Activated T-helper 1 cell treated with anti-CD3 and anti-CD28 coated beads, Interleukin-12 subunit alpha, Interleukin-12 subunit beta, Interleukin-2, Interleukin-4 antibody, amounts not matched to agents 30 ng/mL and 10 ng/mL and 1 ng/mL, durations not matched to agents 14 hours and 24 hours and 36 hours (primary cell): ENCODE results near the gene ERICH2. TPM values are rescaled to one million over a fixed set of nuclear protein-coding genes. Genes with fewer than 3 reads are reported as not detected.

Experiments used
- DNase-seq: peaks from one replicate; pipeline ENCODE4 v3.0.0; 2021; ENCODE audit warnings: low spot score
- H3K27ac Mint-ChIP-seq: one replicate; pipeline ENCODE4 v1.8.0; 2021; ENCODE audit warnings: mild to moderate bottlenecking, mixed read lengths
- H3K27me3 Mint-ChIP-seq: one replicate; pipeline ENCODE4 v1.8.0; 2022; ENCODE audit warnings: mild to moderate bottlenecking, moderate library complexity, mixed read lengths; ENCODE audit not compliant: insufficient read depth
- H3K36me3 Mint-ChIP-seq: one replicate; pipeline ENCODE4 v1.8.0; 2021; ENCODE audit warnings: low read depth, mixed read lengths
- H3K4me1 Mint-ChIP-seq: one replicate; pipeline ENCODE4 v1.8.0; 2021; ENCODE audit warnings: low read depth, mixed read lengths
- H3K4me3 Mint-ChIP-seq: one replicate; pipeline ENCODE4 v1.8.0; 2021; ENCODE audit warnings: mild to moderate bottlenecking, moderate library complexity, mixed read lengths
- H3K9me3 Mint-ChIP-seq: one replicate; pipeline ENCODE4 v1.8.0; 2021; ENCODE audit warnings: mixed read lengths
- intact Hi-C: fragments of 100-400 bp; cut with micrococcal nuclease; formaldehyde crosslinking; loops from one replicate; pipeline ENCODE4 v1.15.1; 2024
- total RNA-seq: library from RNA; stranded (reverse); gene quantifications from 2 replicates; pipeline ENCODE4 v1.2.3, GENCODE V29; 2022

ERICH2 gene
- total RNA-seq, 1 donor from 2014 or later: not detected

- intact Hi-C loops: loop anchor here (2.0 to 5.0 kb wide), 4 partner anchors 42 to 404 kb away; partner anchors contain the start of gene GORASP2
- Mint-ChIP-seq H3K36me3 (no peaks in the 10 kb centered on the region), H3K4me3 (peak overlapping the region; percentile 83), H3K27me3 (peaks cover 45% of the 10 kb centered on the region), H3K27ac (peak overlapping the region; percentile 55), H3K4me1 (peaks cover 7% of the 10 kb centered on the region), H3K9me3 (no peaks in the 10 kb centered on the region)
- peak; percentile 58 for DNase-seq
Observed at GRCh38 chr2:170770606-170771420, 635 bp downstream of the ERICH2 start.

GRCh38 chr2:170771421-170771937 lies 1.3 kb downstream of the ERICH2 start:
- H3K27me3 Mint-ChIP-seq: peaks cover 47% of the 10 kb centered on the region
- no peaks in the 10 kb centered on the region for H3K9me3 Mint-ChIP-seq
- no peaks in the 10 kb centered on the region for H3K36me3 Mint-ChIP-seq
- no peak for DNase-seq
- H3K4me1 Mint-ChIP-seq: peaks cover 7% of the 10 kb centered on the region
- intact Hi-C loops: loop anchor here (2.0 to 5.0 kb wide), 4 partner anchors 41 to 404 kb away; partner anchors contain the start of gene GORASP2
- H3K27ac Mint-ChIP-seq: peak overlapping the region; percentile 6
- peak overlapping the region; percentile 74 for H3K4me3 Mint-ChIP-seq

GRCh38 chr2:170772295-170772694 lies 2.1 kb downstream of the ERICH2 start:
- peak overlapping the region; percentile 43 for H3K4me3 Mint-ChIP-seq
- intact Hi-C loops: loop anchor here (5.0 kb wide), 1 partner anchor 405 kb away; no protein-coding TSS in a partner anchor
- no peak for DNase-seq
- H3K9me3 Mint-ChIP-seq: no peaks in the 10 kb centered on the region
- H3K27me3 Mint-ChIP-seq: peaks cover 49% of the 10 kb centered on the region
- peaks cover 7% of the 10 kb centered on the region for H3K4me1 Mint-ChIP-seq
- no peak overlapping the region for H3K27ac Mint-ChIP-seq
- H3K36me3 Mint-ChIP-seq: no peaks in the 10 kb centered on the region

- no peaks in the 10 kb centered on the region for H3K9me3 Mint-ChIP-seq
- DNase-seq: no peak
- H3K36me3 Mint-ChIP-seq: no peaks in the 10 kb centered on the region
- H3K27ac Mint-ChIP-seq: no peak overlapping the region
- no peak overlapping the region for H3K4me3 Mint-ChIP-seq
- intact Hi-C loops: loop anchor here (5.0 kb wide), 1 partner anchor 407 kb away; no protein-coding TSS in a partner anchor
- peaks cover 57% of the 10 kb centered on the region for H3K27me3 Mint-ChIP-seq
- H3K4me1 Mint-ChIP-seq: peaks cover 7% of the 10 kb centered on the region
Observed at GRCh38 chr2:170774074-170774473, 3.9 kb downstream of the ERICH2 start.

- Mint-ChIP-seq H3K4me1 (no peaks in the 10 kb centered on the region), H3K9me3 (no peaks in the 10 kb centered on the region), H3K27ac (no peak overlapping the region), H3K27me3 (peaks cover 52% of the 10 kb centered on the region), H3K36me3 (no peaks in the 10 kb centered on the region), H3K4me3 (no peak overlapping the region)
- intact Hi-C loops: no loop called here
- no peak for DNase-seq
Observed at GRCh38 chr2:170778900-170779299, 8.7 kb downstream of the ERICH2 start.

- peaks cover 49% of the 10 kb centered on the region for H3K27me3 Mint-ChIP-seq
- DNase-seq: no peak
- no peaks in the 10 kb centered on the region for H3K36me3 Mint-ChIP-seq
- H3K4me3 Mint-ChIP-seq: no peak overlapping the region
- H3K9me3 Mint-ChIP-seq: no peaks in the 10 kb centered on the region
- intact Hi-C loops: no loop called here
- no peak overlapping the region for H3K27ac Mint-ChIP-seq
- no peaks in the 10 kb centered on the region for H3K4me1 Mint-ChIP-seq
Observed at GRCh38 chr2:170779304-170779703, 9.1 kb downstream of the ERICH2 start.

GRCh38 chr2:170782673-170783072 lies 12.5 kb downstream of the ERICH2 start:
- peaks cover 38% of the 10 kb centered on the region for H3K27me3 Mint-ChIP-seq
- intact Hi-C loops: no loop called here

GRCh38 chr2:170783549-170783948 lies 13.4 kb downstream of the ERICH2 start:
- Mint-ChIP-seq H3K36me3 (no peaks in the 10 kb centered on the region), H3K9me3 (no peaks in the 10 kb centered on the region), H3K27me3 (peaks cover 39% of the 10 kb centered on the region), H3K4me3 (no peak overlapping the region), H3K27ac (no peak overlapping the region), H3K4me1 (no peaks in the 10 kb centered on the region)
- intact Hi-C loops: no loop called here
- no peak for DNase-seq

More at GRCh38 chr2:170782673-170783072, 12.5 kb downstream of the ERICH2 start:
- no peaks in the 10 kb centered on the region for H3K36me3 Mint-ChIP-seq
- no peaks in the 10 kb centered on the region for H3K9me3 Mint-ChIP-seq
- DNase-seq: no peak
- no peak overlapping the region for H3K27ac Mint-ChIP-seq
- no peaks in the 10 kb centered on the region for H3K4me1 Mint-ChIP-seq
- H3K4me3 Mint-ChIP-seq: no peak overlapping the region

- Mint-ChIP-seq H3K36me3 (no peaks in the 10 kb centered on the region), H3K27ac (no peak overlapping the region), H3K9me3 (no peaks in the 10 kb centered on the region), H3K27me3 (peaks cover 11% of the 10 kb centered on the region), H3K4me3 (no peak overlapping the region), H3K4me1 (no peaks in the 10 kb centered on the region)
- DNase-seq: no peak
- intact Hi-C loops: no loop called here
Observed at GRCh38 chr2:170798996-170799395, 28.8 kb downstream of the ERICH2 start.

GRCh38 chr2:170806548-170806947 lies 36.4 kb downstream of the ERICH2 start:
- no peaks in the 10 kb centered on the region for H3K36me3 Mint-ChIP-seq
- no peaks in the 10 kb centered on the region for H3K4me1 Mint-ChIP-seq
- H3K27ac Mint-ChIP-seq: no peak overlapping the region
- intact Hi-C loops: no loop called here
- no peak overlapping the region for H3K4me3 Mint-ChIP-seq
- no peaks in the 10 kb centered on the region for H3K9me3 Mint-ChIP-seq
- H3K27me3 Mint-ChIP-seq: peaks cover 17% of the 10 kb centered on the region
- DNase-seq: no peak

- H3K27me3 Mint-ChIP-seq: peaks cover 67% of the 10 kb centered on the region
- peaks cover 21% of the 10 kb centered on the region for H3K4me1 Mint-ChIP-seq
- H3K27ac Mint-ChIP-seq: no peak overlapping the region
Observed at GRCh38 chr2:170812710-170813600, 42.8 kb downstream of the ERICH2 start.

GRCh38 chr2:170813611-170814532 lies 43.7 kb downstream of the ERICH2 start:
- H3K27ac Mint-ChIP-seq: peak overlapping the region; percentile 48
- peaks cover 28% of the 10 kb centered on the region for H3K4me1 Mint-ChIP-seq
- peaks cover 71% of the 10 kb centered on the region for H3K27me3 Mint-ChIP-seq
- intact Hi-C loops: loop anchor here (2.0 kb wide), 1 partner anchor 43 kb away; the partner anchor contains the start of gene ERICH2
- DNase-seq: no peak
- H3K36me3 Mint-ChIP-seq: peaks cover 3% of the 10 kb centered on the region
- H3K4me3 Mint-ChIP-seq: peak overlapping the region; percentile 5
- H3K9me3 Mint-ChIP-seq: no peaks in the 10 kb centered on the region

More at GRCh38 chr2:170812710-170813600, 42.8 kb downstream of the ERICH2 start:
- Mint-ChIP-seq H3K36me3 (peaks cover 3% of the 10 kb centered on the region), H3K9me3 (no peaks in the 10 kb centered on the region), H3K4me3 (no peak overlapping the region)
- DNase-seq: no peak
- intact Hi-C loops: loop anchor here (1.0 to 2.0 kb wide), 6 partner anchors 42 to 489 kb away; partner anchors contain the start of gene ERICH2
